Breast epithelium (tissue), 4 donors: ENCODE data around the gene PCBP3. TPM values are rescaled to one million over a fixed set of nuclear protein-coding genes. Genes with fewer than 3 reads are reported as not detected.

ENCODE experiments used
- DNase-seq, 2 donors: peaks; one replicate each; pipeline ENCODE4 v3.0.0-alpha.2; 2019; ENCODE audit warnings: low spot score in 2 of 2
- H3K27ac ChIP-seq, 2 donors: fragments of 200-600 bp; sonication (generic) in 1 of 2; one replicate each; pipeline ENCODE4 v1.5.1; 2016 to 2019; ENCODE audit warnings: mild to moderate bottlenecking in 1 of 2
- H3K27me3 ChIP-seq, 2 donors: fragments of 200-600 bp; sonication (generic) in 1 of 2; one replicate each; pipeline versions ENCODE4 v1.5.1 to v1.6.0; 2017 to 2019; ENCODE audit warnings: control low read depth in 1 of 2, mild to moderate bottlenecking in 1 of 2
- H3K36me3 ChIP-seq: fragments of 200-600 bp; one replicate; pipeline ENCODE4 v1.5.1; 2019
- H3K4me1 ChIP-seq, 2 donors: fragments of 200-600 bp; sonication (generic); one replicate each; pipeline ENCODE4 v1.5.1; 2016 to 2019; ENCODE audit warnings: control low read depth in 1 of 2
- H3K4me3 ChIP-seq, 3 donors: fragments of 200-600 bp; sonication (generic); 1 replicate in 2 of 3; 2 replicates in 1 of 3; pipeline ENCODE4 v1.5.1; 2016 to 2019; ENCODE audit warnings: mild to moderate bottlenecking in 3 of 3, moderate library complexity in 2 of 3
- H3K9me3 ChIP-seq, 2 donors: fragments of 200-600 bp; sonication (generic) in 1 of 2; one replicate each; pipeline ENCODE4 v1.5.1; 2016 to 2019; ENCODE audit warnings: control low read depth in 1 of 2
- CTCF ChIP-seq, 3 donors: fragments of 450-650 bp; IDR thresholded peaks; one replicate each; pipeline ENCODE4 v1.5.1; 2016 to 2017; ENCODE audit warnings: antibody characterized with exemption in 3 of 3, mild to moderate bottlenecking in 3 of 3, moderate library complexity in 3 of 3
- POLR2A ChIP-seq: fragments of 450-650 bp; IDR thresholded peaks from one replicate; pipeline ENCODE4 v1.6.1; 2016; ENCODE audit warnings: antibody characterized with exemption, mild to moderate bottlenecking, moderate library complexity
- POLR2AphosphoS5 ChIP-seq, 3 donors: sonication (generic); formaldehyde crosslinking; IDR thresholded peaks; one replicate each; pipeline ENCODE4 v1.6.1; 2017; ENCODE audit warnings: antibody characterized with exemption in 3 of 3
- intact Hi-C: fragments of 100-400 bp; cut with DNase I; formaldehyde crosslinking; loops from one replicate; pipeline ENCODE4 v1.15.1; 2023; ENCODE audit warnings: low total_unique reads
- total RNA-seq, 3 donors: library from RNA; depleted of rRNA; stranded (reverse); fragments of >200 nt; gene quantifications; one replicate each; pipeline ENCODE4 v1.1.0, GENCODE V29; 2016

Gene PCBP3
- total RNA-seq, 3 donors from 2014 or later = 3.4 to 13.8 (median 4.6) TPM

GRCh38 chr21:45640001-45640887 is 3.3 kb upstream of the PCBP3 start:
- intact Hi-C loops = no loop called here
- Histone ChIP-seq H3K4me1 (peaks cover 0 to 4% of the 10 kb centered on the region in 2 donors), H3K4me3 (no peak overlapping the region), H3K36me3 (no peaks in the 10 kb centered on the region), H3K27me3 (peaks cover 0 to 56% of the 10 kb centered on the region in 2 donors), H3K27ac (no peak overlapping the region), H3K9me3 (no peaks in the 10 kb centered on the region)
- TF ChIP-seq POLR2A = no peak
- TF ChIP-seq CTCF (IDR thresholded peaks at IDR 0.05) = no peak
- DNase-seq = no peak

- TF ChIP-seq POLR2AphosphoS5 (IDR thresholded peaks at IDR 0.05) (no peak), CTCF (IDR thresholded peaks at IDR 0.05) (no peak), POLR2A (no peak)
- H3K4me3 ChIP-seq = no peak overlapping the region
- H3K27ac ChIP-seq = no peak overlapping the region
- no peaks in the 10 kb centered on the region for H3K9me3 ChIP-seq
- peaks cover 0 to 61% of the 10 kb centered on the region in 2 donors for H3K27me3 ChIP-seq
- intact Hi-C loops = no loop called here
- H3K36me3 ChIP-seq = no peaks in the 10 kb centered on the region
- no peak for DNase-seq
- H3K4me1 ChIP-seq = peaks cover 0 to 4% of the 10 kb centered on the region in 2 donors
These were observed 2.5 kb upstream of the PCBP3 start for GRCh38 chr21:45640888-45641479.

- Histone ChIP-seq H3K4me3 (no peak overlapping the region), H3K27ac (no peak overlapping the region), H3K27me3 (peaks cover 0 to 64% of the 10 kb centered on the region in 2 donors), H3K36me3 (no peaks in the 10 kb centered on the region), H3K4me1 (peaks cover 0 to 4% of the 10 kb centered on the region in 2 donors), H3K9me3 (no peaks in the 10 kb centered on the region)
- DNase-seq = no peak
- intact Hi-C loops = no loop called here
- TF ChIP-seq CTCF (IDR thresholded peaks at IDR 0.05) (no peak), POLR2A (no peak), POLR2AphosphoS5 (IDR thresholded peaks at IDR 0.05) (no peak)
These were observed 2.0 kb upstream of the PCBP3 start for GRCh38 chr21:45641480-45642035.

GRCh38 chr21:45642122-45642813 is 1.3 kb upstream of the PCBP3 start:
- no peak for DNase-seq
- Histone ChIP-seq H3K36me3 (no peaks in the 10 kb centered on the region), H3K27ac (no peak overlapping the region), H3K4me3 (peak overlapping the region; percentile 28 to 75 (median 50)), H3K27me3 (peaks cover 0 to 62% of the 10 kb centered on the region in 2 donors), H3K4me1 (peaks cover 0 to 4% of the 10 kb centered on the region in 2 donors), H3K9me3 (no peaks in the 10 kb centered on the region)
- intact Hi-C loops = no loop called here
- no peak for TF ChIP-seq CTCF (IDR thresholded peaks at IDR 0.05)
- no peak for TF ChIP-seq POLR2A
- TF ChIP-seq POLR2AphosphoS5 (IDR thresholded peaks at IDR 0.05) = no peak
